MV-4-11 (cell line): Measurements from ENCODE around the gene NR1H3.
"Not testable (repeated sequence)": the region's sequence is repeated elsewhere in the genome, so short reads cannot be mapped to it uniquely, and the experiment has no call there.

Source experiments
- DNase-seq: peaks from one replicate; lab custom pipeline; 2025; lab: John Stamatoyannopoulos, UW

Gene NR1H3

GRCh38 chr11:47257517-47258316, at the start of gene NR1H3:
NR1H3 (plus strand) TSS chr11:47257996; CDS start chr11:47259217, 1,221 bp downstream.
- DNase-seq = peak; percentile 51

GRCh38 chr11:47208008-47208552, 49.7 kb upstream of the NR1H3 start:
- not testable (repeated sequence) for DNase-seq

GRCh38 chr11:47208628-47209027, 49.2 kb upstream of the NR1H3 start:
- no peak for DNase-seq

DNA sequence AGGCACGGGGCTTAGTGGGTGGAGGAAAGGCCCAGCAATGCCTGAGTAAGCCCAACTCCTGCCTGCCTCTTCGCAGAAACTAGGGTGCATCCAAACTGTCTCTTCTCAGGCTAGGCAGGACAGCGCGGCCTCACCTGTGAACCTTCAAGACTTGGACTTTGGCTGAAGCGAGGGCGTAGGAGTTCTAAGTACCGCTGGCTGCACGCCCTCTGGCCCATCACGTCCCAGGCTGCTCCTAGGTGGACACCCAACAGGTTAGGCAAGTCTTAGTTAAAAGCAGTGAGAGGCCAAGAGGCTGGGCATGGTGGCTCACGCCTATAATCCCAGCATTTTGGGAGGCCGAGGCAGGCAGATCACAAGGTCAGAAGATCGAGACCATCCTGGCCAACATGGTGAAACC, 44.9 kb upstream of the NR1H3 start:
- DNase-seq = no peak

- DNase-seq = peak; percentile 91
Observed at GRCh38 chr11:47213950-47214565, 43.7 kb upstream of the NR1H3 start.

DNA sequence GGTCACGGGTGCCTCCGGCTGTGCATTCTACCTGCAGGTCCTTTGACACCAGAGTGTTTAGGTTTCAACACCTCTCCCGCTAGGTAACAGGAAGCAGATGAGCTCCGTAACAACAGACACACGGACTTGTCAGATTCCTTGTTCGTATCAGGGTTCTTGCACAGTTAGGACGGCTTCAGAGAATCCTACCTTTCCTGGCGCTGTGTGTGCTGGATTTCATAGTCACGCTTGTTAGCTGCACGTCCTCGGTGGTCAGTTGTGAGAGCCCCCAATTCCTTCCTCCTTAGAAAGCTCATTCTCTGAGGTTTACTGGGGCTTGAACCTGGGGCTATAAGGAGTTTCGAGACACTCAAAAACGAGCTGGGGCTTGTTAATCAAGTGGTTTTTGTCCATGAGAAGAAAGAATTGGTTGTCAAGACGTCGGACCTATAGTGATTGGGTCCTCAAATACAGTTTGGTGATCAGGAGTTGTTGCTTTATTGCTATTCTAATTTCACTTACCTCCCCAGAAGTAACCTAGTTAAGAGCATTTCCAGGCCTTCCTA, 42.4 kb upstream of the NR1H3 start:
- DNase-seq = no peak

- DNase-seq = peak; percentile 50
Observed at GRCh38 chr11:47216121-47216798, 41.5 kb upstream of the NR1H3 start.

DNA sequence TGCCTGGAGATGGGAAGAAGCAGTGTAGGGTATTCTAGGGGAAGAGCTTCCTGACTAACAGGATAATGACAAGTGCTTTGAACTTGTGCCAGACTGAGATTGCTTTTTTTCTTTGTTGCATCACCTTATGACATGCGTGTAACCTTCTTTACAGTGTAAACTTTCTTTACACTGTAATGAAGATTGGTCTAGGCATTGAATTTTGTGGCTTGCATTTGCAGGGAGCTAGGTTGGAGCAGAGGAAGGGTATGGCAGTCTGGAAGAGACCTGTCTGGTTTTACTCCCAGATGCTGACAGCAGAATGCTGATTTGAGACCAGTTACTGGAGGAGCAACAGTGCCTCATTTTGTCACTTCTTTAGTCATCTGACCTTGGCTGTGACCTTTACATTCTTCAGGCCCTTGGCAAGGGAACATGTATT, 37.4 kb upstream of the NR1H3 start:
- no peak for DNase-seq

DNA sequence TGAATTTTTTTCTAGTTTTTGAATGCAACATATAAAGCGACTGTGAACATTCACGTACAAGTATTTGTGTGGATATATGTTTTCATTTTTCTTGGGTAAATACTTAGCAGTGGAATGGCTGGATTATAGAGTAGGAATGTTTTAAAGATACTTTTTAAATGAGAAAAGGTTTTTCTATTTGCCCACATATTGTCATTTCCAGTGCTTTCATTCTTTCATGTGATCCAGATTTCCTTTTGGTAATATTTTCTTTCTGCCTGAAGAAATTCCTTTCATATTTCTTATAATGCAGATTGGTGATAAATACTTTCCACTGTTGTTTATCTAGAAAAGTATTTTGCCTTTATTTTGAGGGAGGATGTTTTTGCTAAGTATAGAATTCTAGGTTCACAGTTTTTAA, 35.1 kb upstream of the NR1H3 start:
- DNase-seq = no peak

- peak; percentile 85 for DNase-seq
Observed at GRCh38 chr11:47225552-47226400, 32.0 kb upstream of the NR1H3 start.

- DNase-seq = no peak
Observed at GRCh38 chr11:47229161-47229560, 28.6 kb upstream of the NR1H3 start.

GRCh38 chr11:47233051-47233450, 24.7 kb upstream of the NR1H3 start:
- no peak for DNase-seq

- DNase-seq = no peak
Observed at GRCh38 chr11:47233989-47234668, 23.7 kb upstream of the NR1H3 start.

DNA sequence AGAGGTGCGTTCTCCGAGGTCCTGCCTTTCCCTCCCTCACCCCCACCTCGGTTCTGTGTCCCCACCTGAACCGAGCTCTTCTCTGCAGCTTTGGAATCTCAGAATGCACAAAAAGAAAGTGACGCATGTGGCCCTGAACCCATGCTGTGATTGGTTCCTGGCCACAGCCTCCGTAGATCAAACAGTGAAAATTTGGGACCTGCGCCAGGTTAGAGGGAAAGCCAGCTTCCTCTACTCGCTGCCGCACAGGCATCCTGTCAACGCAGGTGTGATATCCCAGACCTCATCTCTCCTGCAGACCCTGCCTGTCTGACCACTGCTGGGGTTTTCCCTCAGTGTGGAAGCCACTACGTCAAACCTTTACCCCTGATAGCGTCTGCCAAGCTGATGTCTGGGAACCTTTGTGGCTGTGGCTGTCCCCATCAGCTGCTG, 23.1 kb upstream of the NR1H3 start:
- DNase-seq = no peak

DNA sequence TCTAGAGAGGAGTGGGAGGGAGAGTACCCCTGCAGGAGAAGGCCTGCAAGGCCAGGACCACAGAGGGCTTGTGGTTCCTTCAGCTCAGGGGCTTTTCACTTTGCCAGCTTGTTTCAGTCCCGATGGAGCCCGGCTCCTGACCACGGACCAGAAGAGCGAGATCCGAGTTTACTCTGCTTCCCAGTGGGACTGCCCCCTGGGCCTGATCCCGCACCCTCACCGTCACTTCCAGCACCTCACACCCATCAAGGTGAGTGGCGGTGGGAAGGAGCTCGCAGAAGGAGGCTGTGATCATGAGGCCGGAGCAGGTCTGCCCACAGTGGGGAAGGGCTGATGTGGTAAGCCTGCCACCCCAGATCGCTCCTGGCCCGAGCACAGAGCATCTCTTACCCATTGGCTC, 22.6 kb upstream of the NR1H3 start:
- no peak for DNase-seq

- no peak for DNase-seq
Observed at GRCh38 chr11:47236482-47236881, 21.3 kb upstream of the NR1H3 start.

DNA sequence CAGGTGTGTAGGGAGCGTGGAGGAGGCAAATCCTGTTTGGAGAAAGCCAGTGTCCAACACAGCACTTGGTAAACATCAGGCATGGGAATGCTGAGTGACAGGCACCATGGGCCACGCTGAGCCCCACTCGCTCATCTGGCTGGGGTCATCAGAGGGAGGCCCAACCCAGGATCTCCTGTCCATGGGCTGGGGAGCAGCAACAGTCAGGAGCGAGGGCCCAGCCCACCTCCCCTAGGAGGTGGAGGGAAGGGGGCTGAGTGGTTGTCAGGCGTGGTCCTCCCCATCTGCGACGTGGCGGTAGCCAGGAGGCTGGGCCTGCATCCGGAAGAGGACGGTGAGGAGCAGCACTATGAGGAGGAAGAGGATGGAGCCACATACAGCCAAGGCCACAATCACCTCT, 17.9 kb upstream of the NR1H3 start:
- DNase-seq = no peak

- peak; percentile 55 for DNase-seq
Observed at GRCh38 chr11:47241841-47242301, 15.9 kb upstream of the NR1H3 start.

DNA sequence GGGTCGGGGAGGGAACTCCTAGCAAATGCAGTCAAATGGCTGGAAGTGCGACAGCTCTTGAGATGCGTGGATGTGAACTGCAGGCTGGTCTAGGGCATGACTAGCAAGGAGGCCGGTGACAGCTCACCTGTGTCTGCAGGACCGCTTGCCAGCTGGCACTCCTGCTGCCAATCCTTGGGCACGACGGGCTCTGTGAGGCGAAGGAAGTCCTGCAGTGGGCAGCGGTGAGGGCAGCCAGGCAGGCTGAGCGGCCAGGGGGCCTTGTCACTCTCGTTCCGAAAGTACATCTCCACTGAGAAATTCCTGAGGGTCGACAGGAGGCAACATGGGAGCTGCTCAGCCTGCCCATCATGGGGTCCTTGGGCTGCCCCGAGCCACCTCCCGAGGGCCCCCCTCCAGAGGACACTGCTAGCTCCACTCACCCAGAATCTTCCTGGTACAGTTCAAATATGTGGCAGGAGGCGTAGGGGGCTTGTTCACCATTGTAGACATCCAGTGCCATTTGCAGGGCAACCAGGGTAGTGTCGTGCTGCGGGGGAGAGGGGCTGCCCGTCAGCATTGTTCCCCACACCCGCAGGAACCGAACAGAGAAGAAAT, 15.1 kb upstream of the NR1H3 start:
- no peak for DNase-seq

GRCh38 chr11:47243454-47243853, 14.3 kb upstream of the NR1H3 start:
- no peak for DNase-seq
